Skin epidermis (tissue), 12 donors: ENCODE measurements around the gene FANCM.
"Not testable (repeated sequence)": the region's sequence is repeated elsewhere in the genome, so short reads cannot be mapped to it uniquely, and the experiment has no call there.

ENCODE experiments used
- H3K27ac ChIP-seq, 21 experiments: fragments of 200-600 bp; sonication (generic) in 11 of 21; one replicate each; pipeline ENCODE4 v1.5.0; 2020; ENCODE audit warnings: mild to moderate bottlenecking in 3 of 21, inconsistent platforms in 2 of 21, moderate library complexity in 2 of 21
- H3K4me3 ChIP-seq, 7 experiments: fragments of 200-600 bp; sonication (generic) in 2 of 7; one replicate each; pipeline ENCODE4 v1.5.0; 2020; ENCODE audit warnings: inconsistent platforms in 2 of 7, mild to moderate bottlenecking in 2 of 7, moderate library complexity in 1 of 7

The FANCM gene

DNA sequence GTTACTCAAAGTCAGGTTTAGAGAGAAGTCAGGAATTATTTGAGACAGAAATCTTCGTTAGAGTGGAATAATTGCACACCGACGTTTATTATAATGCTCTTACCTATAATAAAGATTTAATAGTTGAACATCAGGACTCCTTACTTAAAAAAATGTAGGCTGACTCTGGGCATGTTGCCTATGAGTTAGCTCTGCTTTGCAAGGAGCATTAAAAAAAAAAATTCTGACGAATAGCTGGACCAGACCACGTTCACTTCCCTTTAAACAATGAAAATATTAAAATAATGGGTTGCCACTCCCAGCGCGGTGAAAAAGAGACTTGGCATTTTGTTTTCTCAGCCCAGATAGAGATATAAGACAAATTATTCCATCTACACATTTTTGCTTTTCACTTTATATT lies 574 bp upstream of the FANCM start:
- Histone ChIP-seq H3K27ac (peak overlapping the region; percentile 3 to 98 (median 90)), H3K4me3 (peak overlapping the region; percentile 57 to 86 (median 69))

DNA sequence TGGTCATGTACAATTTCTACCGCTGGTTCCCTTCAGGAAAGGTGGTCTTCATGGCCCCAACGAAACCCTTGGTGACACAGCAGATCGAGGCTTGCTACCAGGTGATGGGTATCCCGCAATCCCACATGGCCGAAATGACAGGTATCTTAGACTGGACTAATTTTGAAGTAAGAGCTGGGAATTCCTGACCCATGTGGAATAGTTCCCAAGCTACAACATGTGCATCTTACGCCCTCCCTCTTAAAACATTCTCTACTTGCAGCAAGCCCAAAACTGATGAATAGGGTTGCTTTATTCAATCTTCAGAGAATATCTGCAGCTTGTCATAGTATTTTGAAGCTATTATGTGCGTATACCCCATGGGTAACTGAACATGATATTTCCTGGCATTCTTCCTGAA lies 669 bp downstream of the FANCM start:
- Histone ChIP-seq H3K27ac (peak overlapping the region in 18 of 21 experiments; percentile 20 to 98 (median 66)), H3K4me3 (peak overlapping the region; percentile 57 to 86 (median 69))

DNA sequence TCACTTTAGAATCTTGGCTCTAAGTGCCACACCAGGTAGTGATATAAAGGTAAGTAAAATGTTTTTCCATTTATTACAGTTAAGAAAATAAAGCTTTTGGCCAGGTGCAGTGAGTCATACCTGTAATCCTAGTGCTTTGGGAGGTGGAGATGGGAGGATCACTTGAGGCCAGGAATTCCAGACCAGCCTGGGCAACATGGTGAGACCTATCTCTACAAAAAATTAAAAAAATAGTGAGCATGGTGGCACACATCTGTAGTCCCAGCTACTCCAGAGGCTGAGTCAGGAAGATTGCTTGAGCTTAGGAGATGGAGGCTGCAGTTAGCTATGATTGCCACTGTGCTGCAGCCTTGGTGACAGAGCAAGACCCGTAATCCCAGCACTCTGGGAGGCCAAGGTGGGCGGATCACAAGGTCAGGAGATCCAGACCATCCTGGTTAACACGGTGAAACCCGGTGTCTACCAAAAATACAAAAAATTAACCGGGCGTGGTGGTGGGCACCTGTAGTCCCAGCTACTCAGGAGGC lies 5.0 kb downstream of the FANCM start:
- no peak overlapping the region for H3K4me3 ChIP-seq
- H3K27ac ChIP-seq, result no peak overlapping the region

DNA sequence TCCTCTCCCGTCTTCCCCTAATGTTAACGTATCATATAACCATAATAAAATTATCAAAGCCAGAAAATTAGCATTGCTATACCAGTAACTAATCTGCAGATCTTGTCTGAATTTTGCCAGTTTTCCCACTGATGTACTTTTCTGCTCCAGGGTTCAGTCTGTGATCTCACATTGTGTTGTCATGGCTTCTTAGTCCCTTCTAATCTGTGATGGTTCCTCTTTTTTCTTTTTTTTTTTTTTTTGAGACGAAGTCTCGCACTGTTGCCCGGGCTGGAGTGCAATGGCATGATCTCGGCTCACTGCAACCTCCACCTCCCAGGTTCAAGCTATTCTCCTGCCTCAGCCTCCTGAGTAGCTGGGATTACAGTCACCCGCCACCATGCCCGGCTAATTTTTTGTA lies 6.4 kb downstream of the FANCM start:
- H3K27ac ChIP-seq, H3K4me3 ChIP-seq: not testable (repeated sequence)

DNA sequence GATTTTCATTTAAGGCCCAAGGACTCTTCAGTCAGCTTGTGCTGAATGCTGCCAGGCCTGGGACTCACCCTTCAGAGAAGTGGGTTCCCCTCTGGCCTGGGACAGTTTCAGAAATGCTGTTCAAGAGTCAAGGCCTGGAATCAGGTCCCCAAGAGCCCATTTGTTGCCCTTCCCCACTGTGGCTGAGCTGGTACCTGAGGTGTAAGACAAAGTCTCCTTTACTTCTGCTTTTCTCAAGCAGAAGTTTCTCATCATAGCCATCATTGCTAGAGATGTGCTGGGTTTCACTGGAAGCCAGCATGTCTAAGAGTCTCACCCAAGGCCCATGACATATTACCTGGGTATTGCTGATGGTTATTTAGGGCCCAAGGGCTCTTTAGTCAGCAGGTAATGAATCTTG lies 8.9 kb downstream of the FANCM start:
- no peak overlapping the region for H3K27ac ChIP-seq
- no peak overlapping the region for H3K4me3 ChIP-seq

DNA sequence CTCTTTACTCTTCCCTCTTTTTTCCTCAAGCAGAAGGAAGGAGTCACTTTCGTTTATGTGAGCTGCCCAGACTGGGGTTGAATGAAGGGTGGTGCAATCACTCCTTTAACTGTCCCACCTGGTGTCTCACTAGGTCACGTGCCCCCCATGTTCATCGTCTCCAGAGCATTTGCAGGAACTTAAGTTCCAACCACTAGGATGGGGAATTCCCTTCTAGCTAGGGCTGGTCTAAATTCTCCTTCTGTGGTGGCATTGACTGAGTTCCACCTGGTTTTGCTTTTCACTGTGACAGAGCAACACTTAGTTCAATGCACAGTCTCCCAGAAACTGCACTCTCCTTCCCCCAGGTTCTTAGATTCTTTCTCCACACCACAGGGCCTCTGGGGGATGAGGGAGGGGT lies 9.5 kb downstream of the FANCM start:
- Histone ChIP-seq H3K27ac (no peak overlapping the region), H3K4me3 (no peak overlapping the region)

DNA sequence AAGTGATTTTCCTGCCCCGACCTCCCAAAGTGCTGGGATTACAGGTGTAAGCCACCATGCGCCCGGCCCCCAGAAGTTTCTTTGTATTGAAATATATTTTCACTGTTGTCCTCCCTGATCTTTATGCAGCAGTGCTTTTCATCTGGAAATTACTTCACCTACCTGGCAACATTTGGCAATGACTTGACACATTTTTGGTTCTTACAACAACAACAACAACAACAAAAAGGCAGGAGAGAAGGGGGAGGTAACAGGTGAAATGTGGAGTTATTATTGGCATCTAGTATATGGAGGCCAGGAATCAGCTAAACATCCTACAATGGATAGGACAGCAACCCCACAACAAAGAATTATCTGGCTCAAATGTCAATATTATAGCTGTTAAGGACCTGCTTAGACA lies 13.9 kb downstream of the FANCM start:
- no peak overlapping the region for H3K27ac ChIP-seq
- no peak overlapping the region for H3K4me3 ChIP-seq

DNA sequence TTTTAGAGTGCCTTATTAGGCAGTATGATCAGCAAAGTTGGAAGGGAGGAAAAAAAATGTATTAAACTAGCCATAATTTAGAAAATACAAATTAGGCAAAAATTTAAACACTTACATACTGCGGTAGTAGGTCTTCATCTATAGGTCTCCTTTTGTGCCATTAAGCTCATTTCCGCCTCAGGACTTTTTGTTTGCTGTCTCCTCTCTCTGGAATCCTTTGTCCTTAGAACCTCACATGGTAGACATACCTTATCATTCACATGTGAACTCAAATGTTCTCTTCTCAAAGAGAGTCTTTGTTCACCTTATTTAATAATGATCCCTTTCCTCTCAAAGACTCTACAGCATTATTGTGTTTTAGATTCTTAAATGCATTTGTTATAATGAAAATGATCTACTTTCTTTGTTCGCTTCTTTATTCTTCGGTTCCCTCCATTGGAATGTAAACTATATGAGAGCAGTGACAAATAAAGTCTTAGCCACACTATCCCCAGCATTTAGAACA lies 14.7 kb downstream of the FANCM start:
- Histone ChIP-seq H3K27ac (no peak overlapping the region), H3K4me3 (no peak overlapping the region)

DNA sequence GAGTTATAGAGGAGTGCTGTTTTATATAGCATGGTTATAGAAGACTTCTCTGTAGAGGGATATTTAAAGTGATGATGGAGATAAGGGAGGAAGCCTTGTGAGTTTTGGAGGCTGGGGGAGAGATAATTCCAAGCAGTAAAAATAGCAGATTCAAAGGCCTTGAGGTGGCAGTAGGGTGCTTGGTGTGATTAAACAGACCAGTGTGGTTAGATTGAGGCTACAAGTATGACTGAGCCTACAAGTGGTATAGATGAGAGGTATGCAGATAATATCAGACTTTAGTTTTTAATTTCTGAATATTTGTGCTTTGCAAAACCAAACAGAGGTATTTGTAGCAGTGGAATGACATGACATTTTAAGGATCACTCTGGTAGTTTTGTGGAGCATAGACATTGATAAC lies 20.3 kb downstream of the FANCM start:
- Histone ChIP-seq H3K27ac (no peak overlapping the region), H3K4me3 (no peak overlapping the region)

DNA sequence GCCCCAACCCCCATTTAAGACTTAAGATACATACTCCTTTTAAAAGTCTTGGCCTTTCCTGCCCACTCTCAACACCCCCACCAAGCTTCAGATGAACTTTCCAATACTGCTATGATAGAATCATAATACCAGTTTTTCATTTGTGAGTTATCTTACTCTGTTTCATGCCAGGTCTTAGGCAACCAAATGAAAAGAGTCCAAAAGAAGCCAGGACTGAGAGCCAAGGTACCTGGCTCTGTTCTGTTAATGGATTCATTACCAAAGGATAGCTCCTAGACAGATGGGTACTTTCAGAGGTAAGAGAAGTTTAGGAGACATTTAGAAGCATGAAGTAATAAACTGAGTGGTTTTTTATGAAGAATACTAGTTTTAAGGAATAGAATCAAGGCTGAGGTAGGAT lies 34.2 kb downstream of the FANCM start:
- no peak overlapping the region for H3K4me3 ChIP-seq
- no peak overlapping the region for H3K27ac ChIP-seq

DNA sequence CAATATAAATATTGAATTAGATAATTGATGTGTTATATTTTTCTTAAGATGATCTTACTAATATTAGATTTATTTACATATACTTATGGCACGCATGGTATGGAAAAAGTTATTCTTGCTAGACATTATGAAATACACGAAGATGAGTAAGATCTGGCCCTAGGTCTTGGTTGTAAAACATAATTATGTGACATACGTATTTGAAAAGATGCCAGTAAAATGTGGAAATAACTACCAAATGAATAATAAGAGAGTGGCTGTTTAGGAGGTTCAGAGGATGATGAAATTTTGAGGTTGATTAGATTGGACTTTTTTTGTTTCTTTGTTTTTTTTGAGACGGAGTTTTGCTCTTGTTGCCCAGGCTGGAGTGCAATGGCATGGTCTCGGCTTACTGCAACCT lies 41.3 kb downstream of the FANCM start:
- H3K4me3 ChIP-seq, result no peak overlapping the region

DNA sequence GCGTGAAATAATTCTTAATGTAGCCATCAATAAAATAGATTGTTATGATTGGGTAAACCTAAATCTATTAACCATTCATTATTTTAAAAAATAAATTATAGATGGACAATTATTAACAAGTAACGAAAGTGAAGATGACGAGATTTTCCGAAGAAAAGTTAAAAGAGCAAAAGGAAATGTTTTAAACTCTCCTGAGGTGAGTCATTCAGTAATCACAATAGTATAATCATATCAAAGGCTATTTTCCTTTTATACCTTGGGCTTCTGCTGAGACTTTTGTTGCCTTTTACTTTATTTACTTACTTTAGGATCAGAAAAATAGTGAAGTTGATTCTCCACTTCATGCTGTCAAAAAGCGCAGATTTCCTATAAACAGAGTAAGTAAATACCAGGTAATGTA lies 45.6 kb downstream of the FANCM start:
- H3K27ac ChIP-seq, result no peak overlapping the region
- no peak overlapping the region for H3K4me3 ChIP-seq

More for the DNA sequence above, 41.3 kb downstream of the FANCM start:
- H3K27ac ChIP-seq, result no peak overlapping the region

DNA sequence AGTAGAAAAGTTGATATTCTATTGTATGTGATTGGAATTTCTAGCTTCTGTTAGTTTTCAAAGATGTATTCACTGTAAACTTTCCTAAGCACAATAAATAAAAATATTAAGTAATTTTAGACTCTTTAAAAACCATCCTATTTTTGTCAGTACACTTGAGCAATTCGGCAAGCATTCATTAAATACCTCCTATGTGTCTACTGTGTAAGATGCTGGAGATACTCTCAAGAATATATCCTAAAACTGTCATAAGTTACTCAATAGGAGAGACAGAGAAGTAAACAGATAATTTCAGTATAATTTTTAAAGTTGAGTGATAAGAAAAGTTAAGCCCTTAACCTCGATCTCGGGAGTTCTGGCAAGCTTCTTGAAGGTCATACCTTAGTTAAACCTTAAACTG lies 46.1 kb downstream of the FANCM start:
- Histone ChIP-seq H3K27ac (no peak overlapping the region), H3K4me3 (no peak overlapping the region)

DNA sequence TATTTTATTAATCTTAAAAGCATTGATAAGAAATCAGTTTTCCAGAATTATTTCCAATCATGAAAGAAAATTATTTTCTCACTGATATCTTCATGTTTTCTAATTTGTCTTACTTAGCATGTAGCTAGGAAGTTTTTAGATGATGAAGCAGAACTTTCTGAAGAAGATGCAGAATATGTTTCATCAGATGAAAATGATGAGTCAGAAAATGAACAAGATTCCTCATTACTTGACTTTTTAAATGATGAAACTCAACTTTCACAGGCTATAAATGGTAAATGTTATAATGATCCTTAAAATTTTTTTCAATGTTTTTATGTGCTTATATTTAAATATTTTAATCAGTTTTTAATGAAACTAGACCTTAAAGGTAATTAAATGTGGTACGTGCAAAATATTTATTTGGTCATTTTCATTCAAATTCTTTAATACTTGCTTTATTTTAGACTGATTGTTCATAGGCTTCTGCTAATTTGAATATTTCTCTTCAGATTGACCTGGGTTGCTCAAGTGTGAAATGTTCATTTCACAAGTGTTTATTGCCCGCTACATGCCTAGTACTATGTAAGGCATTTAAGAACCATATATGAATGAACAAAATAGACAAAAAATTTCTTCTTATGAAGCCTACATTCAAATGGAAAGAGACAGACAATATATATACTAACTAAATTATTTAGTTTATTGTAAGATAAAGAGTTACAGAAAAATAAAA lies 49.5 kb downstream of the FANCM start:
- no peak overlapping the region for H3K4me3 ChIP-seq
- H3K27ac ChIP-seq, result no peak overlapping the region

DNA sequence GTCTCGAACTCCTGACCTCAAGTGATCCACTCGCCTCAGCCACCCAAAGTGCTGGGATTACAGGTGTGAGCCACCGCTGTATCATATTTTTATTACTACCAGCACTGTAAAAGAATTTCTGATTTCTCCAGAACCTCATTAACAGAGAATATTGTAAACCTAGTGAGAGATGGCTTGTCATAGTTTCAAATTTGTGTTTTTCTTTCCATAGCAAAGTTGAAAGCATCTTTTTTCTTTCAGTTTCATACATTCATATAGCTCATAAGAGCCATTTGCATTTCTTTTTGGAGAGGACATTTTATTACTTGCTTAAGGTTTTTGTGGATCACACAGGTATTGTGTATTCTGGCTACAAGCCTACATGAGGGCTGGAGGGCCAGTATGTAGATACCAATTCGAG lies 59.2 kb downstream of the FANCM start:
- Histone ChIP-seq H3K27ac (no peak overlapping the region), H3K4me3 (no peak overlapping the region)

DNA sequence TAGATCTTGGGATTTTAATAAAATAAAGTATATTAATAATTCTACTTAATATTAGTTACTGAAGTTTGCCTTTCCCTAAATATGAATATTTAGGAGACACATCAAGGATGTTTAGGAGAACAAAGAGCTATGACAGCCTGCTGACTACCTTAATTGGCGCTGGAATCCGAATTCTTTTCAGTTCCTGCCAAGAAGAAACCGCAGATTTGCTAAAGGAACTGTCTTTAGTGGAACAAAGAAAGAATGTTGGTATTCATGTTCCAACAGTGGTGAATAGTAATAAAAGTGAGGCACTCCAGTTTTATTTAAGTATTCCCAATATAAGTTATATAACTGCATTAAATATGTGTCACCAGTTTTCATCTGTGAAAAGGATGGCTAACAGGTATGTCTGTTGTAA lies 62.8 kb downstream of the FANCM start:
- H3K27ac ChIP-seq, result no peak overlapping the region

DNA sequence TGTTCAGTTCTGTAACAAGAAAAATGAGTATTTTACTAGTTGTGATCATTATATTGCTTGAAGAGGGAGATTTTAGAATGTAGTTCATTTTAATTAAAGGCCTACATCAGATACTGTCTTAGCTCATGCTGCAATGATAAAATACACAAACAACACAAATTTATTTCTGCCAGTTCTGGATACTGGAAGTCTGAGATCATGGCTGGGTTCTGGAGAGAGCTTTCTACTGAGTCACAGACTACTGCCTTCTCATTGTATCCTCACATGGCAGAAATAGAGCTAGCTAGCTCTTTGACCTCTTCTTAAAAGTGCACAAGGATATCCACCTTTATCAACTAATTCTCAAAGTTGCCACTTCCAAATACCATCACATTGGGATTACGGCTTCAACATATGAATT lies 63.5 kb downstream of the FANCM start:
- H3K4me3 ChIP-seq, result no peak overlapping the region
- H3K27ac ChIP-seq, result no peak overlapping the region

More for the DNA sequence above, 62.8 kb downstream of the FANCM start:
- H3K4me3 ChIP-seq, result no peak overlapping the region

DNA sequence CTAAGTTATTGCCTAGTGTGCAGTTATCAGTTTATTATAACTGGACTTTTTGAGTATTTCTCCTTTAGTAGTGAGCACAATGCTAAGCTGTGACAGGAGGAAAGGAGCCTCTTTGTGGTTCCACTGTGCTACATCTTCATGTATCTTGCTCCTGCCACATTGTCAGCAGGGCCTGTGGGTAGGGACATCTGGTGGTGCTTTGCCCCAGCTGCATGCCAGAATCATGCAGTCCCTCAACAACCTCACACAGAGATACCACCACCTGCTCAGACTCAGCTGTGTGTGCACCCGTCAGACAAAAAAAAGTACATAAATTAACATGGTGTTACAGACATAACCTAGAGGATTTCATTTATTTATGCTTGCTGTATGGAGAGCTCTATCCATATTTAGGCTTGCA lies 66.2 kb downstream of the FANCM start:
- Histone ChIP-seq H3K27ac (no peak overlapping the region), H3K4me3 (no peak overlapping the region)

DNA sequence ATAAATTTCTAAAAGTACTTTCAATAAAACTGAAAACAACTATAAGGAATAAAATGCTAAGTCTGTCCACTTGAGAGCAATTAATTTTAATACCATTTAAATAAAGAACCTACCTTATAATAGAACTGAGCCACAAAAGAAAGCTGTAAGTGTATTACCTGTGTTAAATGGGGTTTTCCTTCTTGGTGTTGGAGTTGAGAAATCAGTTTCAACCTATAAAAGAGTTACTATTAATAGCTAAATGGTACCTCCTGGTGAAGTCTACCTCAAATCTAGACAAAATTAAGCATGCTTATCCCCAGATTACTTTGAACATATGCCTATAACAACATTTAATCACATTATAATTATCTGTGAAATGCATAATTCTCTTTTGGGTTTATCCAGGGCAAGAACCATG lies 68.5 kb downstream of the FANCM start:
- H3K4me3 ChIP-seq, result no peak overlapping the region
- no peak overlapping the region for H3K27ac ChIP-seq

DNA sequence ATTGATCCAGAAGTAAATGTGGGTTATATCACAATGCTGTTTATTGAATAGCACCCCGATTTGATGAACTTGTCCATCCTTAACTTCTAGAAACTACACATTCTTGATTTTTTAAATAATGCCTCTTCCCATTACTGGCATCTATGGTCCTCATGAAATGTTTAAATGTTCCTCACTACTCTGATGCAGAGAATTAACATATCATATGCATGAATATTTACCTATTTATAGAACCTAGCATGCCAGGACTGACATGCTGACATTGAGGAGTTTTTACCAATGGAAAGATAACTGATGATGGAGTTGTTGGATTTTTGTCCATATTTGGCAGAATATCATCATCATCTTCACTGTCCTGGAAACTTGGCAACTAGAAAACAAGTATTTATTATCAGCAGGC lies 74.4 kb downstream of the FANCM start:
- Histone ChIP-seq H3K27ac (no peak overlapping the region), H3K4me3 (no peak overlapping the region)

DNA sequence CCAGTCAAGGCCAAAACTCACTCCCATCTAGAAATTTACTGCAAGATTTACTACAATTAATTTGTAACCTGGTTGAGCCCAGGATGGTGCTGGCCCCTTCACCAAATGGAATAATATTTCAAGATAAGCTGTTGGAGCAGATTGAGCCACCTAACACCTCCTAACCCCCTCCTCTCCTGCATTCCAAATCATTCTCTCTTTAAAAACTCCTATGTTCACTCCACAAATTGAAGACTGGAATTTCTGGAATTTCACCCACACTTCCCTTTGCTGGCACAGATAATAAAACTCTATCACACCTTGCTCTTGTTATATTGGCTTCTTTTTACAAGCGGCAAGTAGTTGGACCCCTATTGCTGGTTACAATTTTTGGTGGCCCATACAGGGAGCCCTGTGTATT lies 75.6 kb downstream of the FANCM start:
- no peak overlapping the region for H3K4me3 ChIP-seq
- H3K27ac ChIP-seq, result no peak overlapping the region

DNA sequence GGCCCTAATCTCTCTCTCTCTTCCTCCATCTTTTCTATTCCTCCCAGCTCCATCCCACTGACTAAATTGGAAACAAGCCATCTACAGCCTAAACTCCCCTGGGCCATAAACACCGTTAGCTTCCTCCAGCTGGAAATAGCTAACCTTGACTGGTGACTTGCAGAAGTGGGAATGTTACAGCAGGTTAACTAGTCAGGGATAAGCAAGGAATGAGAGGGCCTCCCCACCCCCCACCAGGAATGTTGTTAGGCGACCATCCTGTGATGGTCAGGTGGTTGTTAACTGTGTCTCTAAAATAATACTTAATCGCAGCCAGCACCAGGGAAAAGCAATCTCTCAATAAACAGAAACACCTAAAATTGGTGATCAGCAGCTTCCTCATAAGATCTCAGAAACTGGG lies 76.5 kb downstream of the FANCM start:
- Histone ChIP-seq H3K4me3 (no peak overlapping the region), H3K27ac (no peak overlapping the region)
